Right lobe of liver (tissue), 6 donors: ENCODE results near the gene IL31RA. TPM values are rescaled to one million over a fixed set of nuclear protein-coding genes. Genes with fewer than 3 reads are reported as not detected.
A peak's percentile ranks its signal among the peaks of the same experiment; 100 is the strongest.

Source experiments
- ATAC-seq, 4 donors: fragments of 200-7000 bp; cut with Tn5 transposase; one replicate each; pipeline ENCODE4 v1.9.1; 2020; ENCODE audit warnings: mild to moderate bottlenecking in 4 of 4, moderate library complexity in 4 of 4
- DNase-seq, 3 donors: peaks; one replicate each; pipeline ENCODE4 v3.0.0-alpha.2; 2020
- H3K27ac ChIP-seq, 3 donors: fragments of 200-600 bp; one replicate each; pipeline ENCODE4 v1.8.0; 2022
- H3K27me3 ChIP-seq, 2 donors: fragments of 200-600 bp; one replicate each; pipeline ENCODE4 v1.8.0; 2022
- H3K36me3 ChIP-seq, 4 donors: fragments of 200-600 bp; sonication (generic) in 1 of 4; one replicate each; pipeline versions ENCODE4 v1.5.1 to v1.8.0; 2017 to 2022; ENCODE audit warnings: control low read depth in 1 of 4
- H3K4me1 ChIP-seq, 4 donors: fragments of 200-600 bp; sonication (generic) in 1 of 4; one replicate each; pipeline versions ENCODE4 v1.5.1 to v1.8.0; 2017 to 2022; ENCODE audit warnings: control low read depth in 1 of 4
- H3K4me3 ChIP-seq, 3 donors: fragments of 200-600 bp; one replicate each; pipeline ENCODE4 v1.8.0; 2022
- H3K9me3 ChIP-seq, 4 donors: fragments of 200-600 bp; sonication (generic) in 1 of 4; one replicate each; pipeline versions ENCODE4 v1.5.1 to v1.8.0; 2017 to 2022; ENCODE audit warnings: control low read depth in 1 of 4
- CTCF ChIP-seq, 4 donors: fragments of 200-600 bp in 3 of 4; fragments of 450-650 bp in 1 of 4; IDR thresholded peaks; one replicate each; pipeline versions ENCODE4 v1.5.1 to v1.8.0; 2016 to 2022; ENCODE audit warnings: antibody characterized with exemption in 4 of 4, mild to moderate bottlenecking in 2 of 4
- POLR2A ChIP-seq: fragments of 450-650 bp; IDR thresholded peaks from one replicate; pipeline ENCODE4 v1.6.1; 2017; ENCODE audit warnings: antibody characterized with exemption, mild to moderate bottlenecking
- whole genome bisulfite sequencing: methylation state at CpG from one replicate; pipeline ENCODE4 v1.1.6; 2018; ENCODE audit warnings: low coverage, low lambda C conversion rate; ENCODE audit not compliant: insufficient coverage; ENCODE audit errors: missing lambda C conversion rate; 5-methylcytosine and 5-hydroxymethylcytosine counted together
- intact Hi-C, 2 donors: fragments of 100-400 bp; cut with DNase I; formaldehyde crosslinking; loops; one replicate each; pipeline versions ENCODE4 v1.11.2 to v1.14.1; 2022
- total RNA-seq, 6 experiments: library from RNA; depleted of rRNA in 2 of 6; stranded (reverse); fragments of >200 nt in 2 of 6; fragmentation: NEBNext Ultra II Directional in 3 of 6; extraction: Animal tissue kit (Norgen Biotek cat#: 25700) in 3 of 6; gene quantifications; one replicate each; pipeline versions ENCODE4 v1.1.0 to v1.2.4, GENCODE V29; 2016 to 2023
- donor health status: DM: no; HTN: yes; CAD: no.
- donor health status: DM: no; HTN: no; CAD: no.
- donor health status: DM: no; HTN: no; CAD: no.
- donor health status: DM: no; HTN: yes; CAD: no.
- donor health status: DM: no; HTN: yes; CAD: no.

IL31RA gene
- total RNA-seq, 6 experiments from 2014 or later = not detected

DNA sequence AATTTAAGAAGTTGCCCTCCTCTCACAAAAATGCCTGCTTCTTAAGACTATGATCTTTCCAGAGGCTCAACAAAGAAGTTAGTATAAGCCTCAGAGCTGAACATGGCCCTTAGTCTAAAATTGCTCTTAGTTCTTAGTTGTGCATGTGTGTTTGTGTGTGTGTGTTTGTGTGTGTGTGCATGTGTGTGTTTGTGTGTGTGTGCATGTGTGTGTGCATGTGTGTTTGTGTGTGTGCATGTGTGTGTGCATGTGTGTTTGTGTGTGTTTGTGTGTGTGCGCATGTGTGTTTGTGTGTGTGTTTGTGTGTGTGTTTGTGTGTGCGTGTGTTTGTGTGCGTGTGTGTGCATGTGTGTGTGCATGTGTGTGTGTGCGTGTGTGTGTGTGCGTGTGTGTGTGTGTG lies 15.8 kb downstream of the IL31RA start:
- no peak for ATAC-seq
- Histone ChIP-seq H3K4me3 (no peak overlapping the region), H3K9me3 (no peaks in the 10 kb centered on the region), H3K27ac (no peak overlapping the region), H3K36me3 (no peaks in the 10 kb centered on the region), H3K4me1 (no peaks in the 10 kb centered on the region), H3K27me3 (no peaks in the 10 kb centered on the region)
- intact Hi-C loops = no loop called here
- no peak for DNase-seq
- TF ChIP-seq CTCF (IDR thresholded peaks at IDR 0.05) = no peak
- TF ChIP-seq POLR2A = no peak
- 0% methylated on average over 2 of the region's 5 CpGs for WGBS

- peak in 3 of 4 donors; percentile 33 to 86 (median 71) for ATAC-seq
- no peaks in the 10 kb centered on the region for H3K9me3 ChIP-seq
- H3K4me3 ChIP-seq = no peak overlapping the region
- DNase-seq = peak in 1 of 3 donors; percentile 28
- H3K27me3 ChIP-seq = no peaks in the 10 kb centered on the region
- H3K36me3 ChIP-seq = no peaks in the 10 kb centered on the region
- WGBS = 50% methylated on average over 1 of the region's 1 CpG
- TF ChIP-seq CTCF (IDR thresholded peaks at IDR 0.05) = no peak
- no peak for TF ChIP-seq POLR2A
- H3K4me1 ChIP-seq = no peaks in the 10 kb centered on the region
- no peak overlapping the region for H3K27ac ChIP-seq
- intact Hi-C loops = no loop called here
Measured at GRCh38 chr5:55868846-55869245, 17.7 kb downstream of the IL31RA start.

DNA sequence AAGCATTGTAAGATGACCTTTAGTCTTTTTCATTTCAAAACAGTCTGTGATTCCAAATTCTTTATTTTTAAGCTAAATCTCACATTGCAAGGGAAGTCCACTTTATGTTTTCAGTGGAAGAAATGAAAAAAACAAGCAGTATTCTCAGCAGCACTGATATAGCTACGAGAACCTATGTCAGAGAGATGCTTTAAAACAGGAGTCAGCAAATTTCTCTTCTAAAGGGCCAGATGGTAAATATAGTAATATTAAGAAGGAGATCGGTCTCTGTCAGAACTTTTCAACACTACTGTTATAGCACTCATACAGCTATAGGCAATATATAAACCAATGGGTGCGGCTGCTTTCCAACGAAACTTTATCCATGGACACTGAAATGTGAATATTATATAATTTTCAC lies 18.7 kb downstream of the IL31RA start:
- DNase-seq (no peak), ATAC-seq (no peak)
- H3K36me3 ChIP-seq = no peaks in the 10 kb centered on the region
- H3K9me3 ChIP-seq = no peaks in the 10 kb centered on the region
- no peak overlapping the region for H3K27ac ChIP-seq
- TF ChIP-seq POLR2A (no peak), CTCF (IDR thresholded peaks at IDR 0.05) (no peak)
- intact Hi-C loops = no loop called here
- no peaks in the 10 kb centered on the region for H3K27me3 ChIP-seq
- H3K4me1 ChIP-seq = no peaks in the 10 kb centered on the region
- H3K4me3 ChIP-seq = no peak overlapping the region
- WGBS = 93% methylated on average over 4 of the region's 4 CpGs

- no peaks in the 10 kb centered on the region for H3K36me3 ChIP-seq
- H3K27me3 ChIP-seq = no peaks in the 10 kb centered on the region
- no peak overlapping the region for H3K4me3 ChIP-seq
- no peak for DNase-seq
- no peaks in the 10 kb centered on the region for H3K9me3 ChIP-seq
- intact Hi-C loops = no loop called here
- ATAC-seq = no peak
- no peak overlapping the region for H3K27ac ChIP-seq
- H3K4me1 ChIP-seq = no peaks in the 10 kb centered on the region
- no peak for TF ChIP-seq CTCF (IDR thresholded peaks at IDR 0.05)
- TF ChIP-seq POLR2A = no peak
Measured at GRCh38 chr5:55873234-55873633, 22.1 kb downstream of the IL31RA start.

- Histone ChIP-seq H3K36me3 (no peaks in the 10 kb centered on the region), H3K4me3 (no peak overlapping the region), H3K27me3 (no peaks in the 10 kb centered on the region), H3K9me3 (no peaks in the 10 kb centered on the region), H3K27ac (no peak overlapping the region), H3K4me1 (no peaks in the 10 kb centered on the region)
- TF ChIP-seq CTCF (IDR thresholded peaks at IDR 0.05) (no peak), POLR2A (no peak)
- intact Hi-C loops = no loop called here
- DNase-seq = no peak
- no peak for ATAC-seq
Measured at GRCh38 chr5:55877655-55878054, 26.5 kb downstream of the IL31RA start.
